Measurements from ENCODE around the gene NDOR1. TPM values are rescaled to one million over a fixed set of nuclear protein-coding genes. Genes with fewer than 3 reads are reported as not detected.

Gene NDOR1
- total and polyA plus RNA-seq, 2 experiments from 2014 or later, result 8.5 to 12.4 TPM

- Histone ChIP-seq H3K4me1 (ENCODE audit: insufficient read depth) (peaks cover 13% of the 10 kb centered on the region), H3K36me3 (ENCODE audit: low read depth) (no peaks in the 10 kb centered on the region), H3K9me3 (ENCODE audit: low read depth) (no peaks in the 10 kb centered on the region), H4K20me1 (ENCODE audit: insufficient read depth) (no peaks in the 10 kb centered on the region), H3F3A (ENCODE audit: insufficient read depth) (no peaks in the 10 kb centered on the region), H3K79me2 (ENCODE audit: insufficient read depth) (no peaks in the 10 kb centered on the region), H3K27ac (no peak overlapping the region), H3K4me3 (peak overlapping the region; percentile 46), H3K9me2 (ENCODE audit: insufficient read depth) (no peaks in the 10 kb centered on the region), H2AFZ (no peak overlapping the region), H3K9ac (peak overlapping the region; percentile 17; the same call in 1 of the 2 replicates), H3K4me2 (ENCODE audit: unreplicated experiment) (peak overlapping the region; percentile 65), H3K27me3 (replicated peaks; ENCODE audit: insufficient read depth) (no peaks in the 10 kb centered on the region)
- WGBS, 2 experiments (ENCODE audit: low coverage in 1 of 2, low lambda C conversion rate in 2 of 2, missing lambda C conversion rate in 2 of 2), result 29 to 38% methylated on average over 32 to 34 of the region's 36 CpGs
- TF ChIP-seq EZH2phosphoT487 (IDR thresholded peaks at IDR 0.05; ENCODE audit: insufficient read depth, low read depth) (no peak), EZH2 (IDR thresholded peaks at IDR 0.05; ENCODE audit: insufficient read depth, poor library complexity, severe bottlenecking) (no peak)
- in situ Hi-C loops (cut with MboI), result loop anchor here (10.0 kb wide), 1 partner anchor 93 kb away; no protein-coding TSS in a partner anchor
- peak; percentile 67 for DNase-seq
Measured at GRCh38 chr9:137217276-137218211, 12.0 kb downstream of the NDOR1 start.

DNA sequence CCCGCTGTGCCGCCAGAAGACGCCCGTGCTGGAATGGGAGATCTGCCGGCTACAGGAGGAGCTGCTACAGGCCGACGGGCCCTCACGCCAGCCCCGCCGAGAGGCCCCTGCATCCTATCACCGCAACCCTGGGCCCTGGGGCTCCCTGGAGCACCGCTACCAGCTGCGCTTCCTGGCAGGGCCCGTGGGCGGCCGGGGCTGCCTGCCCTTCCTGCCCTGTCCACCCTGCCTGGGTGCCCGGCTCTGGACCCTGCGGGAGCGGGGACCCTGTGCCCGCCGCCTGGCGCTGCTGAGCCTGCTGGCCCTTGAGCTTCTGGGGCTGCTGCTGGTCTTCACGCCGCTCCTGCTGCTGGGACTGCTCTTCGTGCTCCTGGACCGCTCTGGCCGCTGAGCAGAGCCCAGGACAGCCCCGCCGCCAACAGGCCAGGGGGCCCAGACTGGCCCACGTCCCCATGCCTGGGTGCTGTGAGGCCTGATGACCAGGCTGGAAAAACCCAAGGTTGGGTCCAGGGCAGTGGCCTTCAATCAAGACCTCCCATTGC, 12.8 kb downstream of the NDOR1 start:
- no peak for TF ChIP-seq EZH2phosphoT487 (IDR thresholded peaks at IDR 0.05; ENCODE audit: insufficient read depth, low read depth)
- TF ChIP-seq EZH2 (IDR thresholded peaks at IDR 0.05; ENCODE audit: insufficient read depth, poor library complexity, severe bottlenecking), result no peak
- Histone ChIP-seq H3K27ac (no peak overlapping the region), H3K4me1 (ENCODE audit: insufficient read depth) (peaks cover 13% of the 10 kb centered on the region), H3K4me2 (ENCODE audit: unreplicated experiment) (no peak overlapping the region), H3K9me3 (ENCODE audit: low read depth) (no peaks in the 10 kb centered on the region), H3K4me3 (no peak overlapping the region), H3K27me3 (replicated peaks; ENCODE audit: insufficient read depth) (no peaks in the 10 kb centered on the region), H2AFZ (no peak overlapping the region), H3K36me3 (ENCODE audit: low read depth) (no peaks in the 10 kb centered on the region), H4K20me1 (ENCODE audit: insufficient read depth) (no peaks in the 10 kb centered on the region), H3K9me2 (ENCODE audit: insufficient read depth) (no peaks in the 10 kb centered on the region), H3K9ac (no peak overlapping the region), H3K79me2 (ENCODE audit: insufficient read depth) (no peaks in the 10 kb centered on the region), H3F3A (ENCODE audit: insufficient read depth) (no peaks in the 10 kb centered on the region)
- in situ Hi-C loops (cut with MboI), result loop anchor here (10.0 kb wide), 1 partner anchor 93 kb away; no protein-coding TSS in a partner anchor
- 85 to 89% methylated on average over 23 to 28 of the region's 30 CpGs for WGBS, 2 experiments (ENCODE audit: low coverage in 1 of 2, low lambda C conversion rate in 2 of 2, missing lambda C conversion rate in 2 of 2)
- no peak for DNase-seq

GRCh38 chr9:137218754-137219271, 13.3 kb downstream of the NDOR1 start:
- Histone ChIP-seq H2AFZ (no peak overlapping the region), H3K9ac (no peak overlapping the region), H3K4me2 (ENCODE audit: unreplicated experiment) (no peak overlapping the region), H3K79me2 (ENCODE audit: insufficient read depth) (no peaks in the 10 kb centered on the region), H3K36me3 (ENCODE audit: low read depth) (no peaks in the 10 kb centered on the region), H3F3A (ENCODE audit: insufficient read depth) (no peaks in the 10 kb centered on the region), H4K20me1 (ENCODE audit: insufficient read depth) (no peaks in the 10 kb centered on the region), H3K27me3 (replicated peaks; ENCODE audit: insufficient read depth) (no peaks in the 10 kb centered on the region), H3K9me3 (ENCODE audit: low read depth) (no peaks in the 10 kb centered on the region), H3K4me1 (ENCODE audit: insufficient read depth) (peaks cover 13% of the 10 kb centered on the region), H3K4me3 (no peak overlapping the region), H3K9me2 (ENCODE audit: insufficient read depth) (no peaks in the 10 kb centered on the region), H3K27ac (no peak overlapping the region)
- WGBS, 2 experiments (ENCODE audit: low coverage in 1 of 2, low lambda C conversion rate in 2 of 2, missing lambda C conversion rate in 2 of 2), result 75 to 85% methylated on average over 12 of the region's 12 CpGs
- TF ChIP-seq EZH2phosphoT487 (IDR thresholded peaks at IDR 0.05; ENCODE audit: insufficient read depth, low read depth) (no peak), EZH2 (IDR thresholded peaks at IDR 0.05; ENCODE audit: insufficient read depth, poor library complexity, severe bottlenecking) (no peak)
- in situ Hi-C loops (cut with MboI), result loop anchor here (10.0 kb wide), 1 partner anchor 94 kb away; no protein-coding TSS in a partner anchor
- peak; percentile 53 for DNase-seq

DNA sequence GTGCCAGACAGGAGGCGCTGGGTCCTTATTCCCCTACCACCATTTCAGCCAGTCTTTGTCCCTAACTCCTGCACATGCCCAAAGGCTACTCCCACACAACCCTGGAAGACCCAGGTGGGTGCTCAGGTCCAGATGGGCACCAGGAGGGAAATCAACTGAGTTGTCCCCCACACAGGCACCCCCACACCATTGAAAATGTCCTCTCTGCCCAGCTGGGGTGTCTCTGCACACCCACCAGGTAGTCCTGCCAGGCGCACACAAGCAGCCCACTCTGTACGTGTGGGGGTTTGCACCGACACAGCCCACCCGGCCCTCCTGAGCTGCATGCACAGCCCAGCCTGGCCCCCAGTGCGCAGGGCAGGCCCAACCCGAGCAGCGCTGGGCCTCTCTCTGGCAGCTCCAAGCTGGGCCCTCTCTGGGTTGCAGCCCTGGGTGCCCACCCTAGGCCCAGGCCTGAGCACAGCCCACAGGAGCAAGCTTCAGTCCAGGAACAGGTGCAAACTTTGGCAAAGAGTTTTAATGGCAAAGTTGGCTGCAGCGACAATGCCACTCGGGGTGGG, 14.3 kb downstream of the NDOR1 start:
- Histone ChIP-seq H2AFZ (no peak overlapping the region), H3K4me2 (ENCODE audit: unreplicated experiment) (no peak overlapping the region), H3K27ac (no peak overlapping the region), H3K4me1 (ENCODE audit: insufficient read depth) (peaks cover 16% of the 10 kb centered on the region), H3K9ac (no peak overlapping the region), H3K4me3 (no peak overlapping the region), H4K20me1 (ENCODE audit: insufficient read depth) (no peaks in the 10 kb centered on the region), H3K27me3 (replicated peaks; ENCODE audit: insufficient read depth) (no peaks in the 10 kb centered on the region), H3K9me3 (ENCODE audit: low read depth) (no peaks in the 10 kb centered on the region), H3K79me2 (ENCODE audit: insufficient read depth) (no peaks in the 10 kb centered on the region), H3K9me2 (ENCODE audit: insufficient read depth) (no peaks in the 10 kb centered on the region), H3K36me3 (ENCODE audit: low read depth) (no peaks in the 10 kb centered on the region), H3F3A (ENCODE audit: insufficient read depth) (no peaks in the 10 kb centered on the region)
- TF ChIP-seq EZH2phosphoT487 (IDR thresholded peaks at IDR 0.05; ENCODE audit: insufficient read depth, low read depth) (no peak), EZH2 (IDR thresholded peaks at IDR 0.05; ENCODE audit: insufficient read depth, poor library complexity, severe bottlenecking) (no peak)
- 95 to 98% methylated on average over 7 to 10 of the region's 10 CpGs for WGBS, 2 experiments (ENCODE audit: low coverage in 1 of 2, low lambda C conversion rate in 2 of 2, missing lambda C conversion rate in 2 of 2)
- in situ Hi-C loops (cut with MboI), result loop anchor here (10.0 kb wide), 1 partner anchor 95 kb away; no protein-coding TSS in a partner anchor
- no peak for DNase-seq

Data from GM23248 (cell line).